Suprapubic skin (tissue), 4 donors: ENCODE data around the gene MALT1. TPM values are rescaled to one million over a fixed set of nuclear protein-coding genes. Genes with fewer than 3 reads are reported as not detected.

ENCODE experiments used
- DNase-seq, 2 donors: peaks; one replicate each; pipeline ENCODE4 v3.0.0-alpha.2; 2019; ENCODE audit warnings: low spot score in 2 of 2
- H3K27ac ChIP-seq: fragments of 200-600 bp; sonication (generic); one replicate; pipeline ENCODE4 v1.5.1; 2019
- H3K27me3 ChIP-seq: fragments of 200-600 bp; sonication (generic); one replicate; pipeline ENCODE4 v1.5.1; 2019
- H3K36me3 ChIP-seq: fragments of 200-600 bp; sonication (generic); one replicate; pipeline ENCODE4 v1.5.1; 2019
- H3K4me1 ChIP-seq: fragments of 200-600 bp; sonication (generic); one replicate; pipeline ENCODE4 v1.5.1; 2019
- H3K4me3 ChIP-seq: fragments of 200-600 bp; sonication (generic); one replicate; pipeline ENCODE4 v1.5.1; 2019; ENCODE audit warnings: mild to moderate bottlenecking
- H3K9me3 ChIP-seq: fragments of 200-600 bp; sonication (generic); one replicate; pipeline ENCODE4 v1.5.1; 2019
- EP300 ChIP-seq: sonication (generic); formaldehyde crosslinking; IDR thresholded peaks from one replicate; pipeline ENCODE4 v1.6.1; 2017; ENCODE audit warnings: antibody characterized with exemption
- POLR2A ChIP-seq, 2 donors: fragments of 450-650 bp; IDR thresholded peaks; one replicate each; pipeline ENCODE4 v1.6.1; 2017; ENCODE audit warnings: antibody characterized with exemption in 2 of 2, mild to moderate bottlenecking in 2 of 2, moderate library complexity in 2 of 2
- POLR2AphosphoS5 ChIP-seq, 3 donors: sonication (generic); formaldehyde crosslinking; IDR thresholded peaks; one replicate each; pipeline ENCODE4 v1.6.1; 2017; ENCODE audit warnings: antibody characterized with exemption in 3 of 3
- WGBS: methylation state at CpG from one replicate; pipeline ENCODE4 v1.1.5; 2018; 5-methylcytosine and 5-hydroxymethylcytosine counted together
- total RNA-seq, 4 donors: library from RNA; depleted of rRNA; stranded (reverse); fragments of >200 nt; gene quantifications; one replicate each; pipeline ENCODE4 v1.1.0, GENCODE V29; 2016
- TF ChIP-seq, protein P1 (sequence below), 2 donors: fragments of 200-600 bp in 1 of 2; fragments of 450-650 bp in 1 of 2; sonication (generic) in 1 of 2; IDR thresholded peaks; one replicate each; pipeline ENCODE4 v1.5.1; 2016 to 2019; ENCODE audit warnings: antibody characterized with exemption in 2 of 2, mild to moderate bottlenecking in 1 of 2, moderate library complexity in 1 of 2

MALT1 gene
- total RNA-seq, 4 donors from 2014 or later, result 33.9 to 49.5 (median 37.1) TPM

DNA sequence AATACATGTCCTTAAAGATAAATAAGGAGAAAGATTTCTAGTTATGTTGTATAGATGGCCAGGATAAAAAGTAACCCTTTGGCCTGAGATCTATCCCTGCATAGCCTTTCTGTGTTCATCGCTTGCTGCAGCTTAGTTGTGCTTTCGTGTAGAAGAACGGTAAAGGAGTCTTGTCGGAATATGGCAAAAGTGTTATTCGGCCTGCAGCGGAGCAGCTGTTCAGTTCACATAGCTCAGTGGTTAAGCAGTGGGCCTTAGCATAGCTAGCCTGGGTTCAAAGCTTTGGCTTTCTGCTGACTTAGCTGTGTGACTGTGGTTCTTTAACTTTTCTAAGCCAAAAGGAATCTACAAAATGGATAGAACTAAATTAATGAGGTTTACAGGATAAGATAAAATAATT lies 55.4 kb downstream of the MALT1 start:
- TF ChIP-seq POLR2A (IDR thresholded peaks at IDR 0.05), result no peak
- TF ChIP-seq, protein P1, sequence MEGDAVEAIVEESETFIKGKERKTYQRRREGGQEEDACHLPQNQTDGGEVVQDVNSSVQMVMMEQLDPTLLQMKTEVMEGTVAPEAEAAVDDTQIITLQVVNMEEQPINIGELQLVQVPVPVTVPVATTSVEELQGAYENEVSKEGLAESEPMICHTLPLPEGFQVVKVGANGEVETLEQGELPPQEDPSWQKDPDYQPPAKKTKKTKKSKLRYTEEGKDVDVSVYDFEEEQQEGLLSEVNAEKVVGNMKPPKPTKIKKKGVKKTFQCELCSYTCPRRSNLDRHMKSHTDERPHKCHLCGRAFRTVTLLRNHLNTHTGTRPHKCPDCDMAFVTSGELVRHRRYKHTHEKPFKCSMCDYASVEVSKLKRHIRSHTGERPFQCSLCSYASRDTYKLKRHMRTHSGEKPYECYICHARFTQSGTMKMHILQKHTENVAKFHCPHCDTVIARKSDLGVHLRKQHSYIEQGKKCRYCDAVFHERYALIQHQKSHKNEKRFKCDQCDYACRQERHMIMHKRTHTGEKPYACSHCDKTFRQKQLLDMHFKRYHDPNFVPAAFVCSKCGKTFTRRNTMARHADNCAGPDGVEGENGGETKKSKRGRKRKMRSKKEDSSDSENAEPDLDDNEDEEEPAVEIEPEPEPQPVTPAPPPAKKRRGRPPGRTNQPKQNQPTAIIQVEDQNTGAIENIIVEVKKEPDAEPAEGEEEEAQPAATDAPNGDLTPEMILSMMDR (IDR thresholded peaks at IDR 0.05), result no peak
- no peak for TF ChIP-seq POLR2AphosphoS5 (IDR thresholded peaks at IDR 0.05)
- TF ChIP-seq EP300, result no peak
- peaks cover 9% of the 10 kb centered on the region for H3K36me3 ChIP-seq
- no peak overlapping the region for H3K27ac ChIP-seq
- H3K4me3 ChIP-seq, result no peak overlapping the region
- H3K9me3 ChIP-seq, result no peaks in the 10 kb centered on the region
- H3K27me3 ChIP-seq, result no peaks in the 10 kb centered on the region
- DNase-seq, result no peak
- no peaks in the 10 kb centered on the region for H3K4me1 ChIP-seq
- 96% methylated on average over 6 of the region's 6 CpGs for WGBS

DNA sequence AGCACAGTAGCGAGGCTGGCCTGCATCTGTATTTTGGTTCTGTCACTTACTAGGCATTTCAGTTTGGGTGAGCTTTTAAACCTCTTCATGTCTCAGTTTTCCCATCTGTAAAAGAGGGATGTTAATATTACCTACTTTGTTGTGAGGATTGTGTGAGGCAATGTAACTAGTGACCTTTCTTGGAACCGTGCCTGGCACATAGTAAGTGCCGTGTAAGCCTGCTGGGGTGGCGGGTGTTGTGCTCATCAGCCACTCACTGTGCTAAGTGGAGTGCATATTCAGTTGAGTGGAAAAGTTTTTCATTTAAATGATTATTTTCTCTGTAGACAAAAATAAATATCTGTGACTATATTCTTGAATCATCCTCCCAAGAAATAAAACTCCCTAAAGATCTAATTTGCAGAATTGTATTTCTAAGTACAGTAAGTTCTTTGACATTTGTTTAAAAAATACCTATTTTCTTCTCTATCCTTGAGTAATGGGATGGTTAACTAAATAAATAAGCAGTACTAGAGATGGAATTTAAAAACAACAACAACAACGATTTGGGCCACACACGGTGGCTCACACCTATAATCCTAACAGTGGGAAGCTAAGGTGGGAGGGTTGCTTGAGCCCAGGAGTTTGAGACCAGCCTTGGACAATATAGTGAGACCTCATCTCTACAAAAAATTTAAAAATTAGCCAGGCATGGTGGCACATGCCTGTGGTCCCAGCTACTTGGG lies 56.7 kb downstream of the MALT1 start:
- WGBS, result 79% methylated on average over 6 of the region's 6 CpGs
- Histone ChIP-seq H3K27ac (no peak overlapping the region), H3K27me3 (no peaks in the 10 kb centered on the region), H3K4me1 (no peaks in the 10 kb centered on the region), H3K9me3 (no peaks in the 10 kb centered on the region), H3K4me3 (no peak overlapping the region), H3K36me3 (peaks cover 9% of the 10 kb centered on the region)
- TF ChIP-seq, protein P1 (IDR thresholded peaks at IDR 0.05), result no peak
- TF ChIP-seq EP300, result no peak
- no peak for DNase-seq

DNA sequence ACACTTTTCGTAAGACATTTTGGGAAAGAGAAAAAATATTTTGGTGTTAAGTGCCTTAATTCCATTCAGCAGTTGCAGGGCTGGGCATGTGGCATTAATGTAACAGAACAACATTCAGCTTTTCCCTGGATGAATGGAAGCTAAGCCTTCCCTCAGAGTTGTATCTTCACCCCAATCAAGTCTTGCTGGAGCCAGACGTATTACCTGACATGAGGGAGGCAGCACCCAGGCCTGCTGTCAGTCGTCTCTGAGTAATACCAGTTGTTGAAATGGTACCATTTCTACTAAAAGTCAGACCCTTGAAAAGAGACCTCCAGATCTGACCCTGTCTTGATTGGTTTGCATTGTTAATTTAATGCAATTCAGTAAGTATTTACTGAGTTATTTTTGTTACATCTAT lies 57.5 kb downstream of the MALT1 start:
- 95% methylated on average over 3 of the region's 3 CpGs for WGBS
- TF ChIP-seq POLR2AphosphoS5 (IDR thresholded peaks at IDR 0.05) (no peak), POLR2A (IDR thresholded peaks at IDR 0.05) (no peak), EP300 (no peak)
- TF ChIP-seq, protein P1 (IDR thresholded peaks at IDR 0.05), result no peak
- peaks cover 17% of the 10 kb centered on the region for H3K36me3 ChIP-seq
- H3K27me3 ChIP-seq, result no peaks in the 10 kb centered on the region
- DNase-seq, result no peak
- no peaks in the 10 kb centered on the region for H3K9me3 ChIP-seq
- H3K4me1 ChIP-seq, result no peaks in the 10 kb centered on the region
- H3K27ac ChIP-seq, result no peak overlapping the region
- H3K4me3 ChIP-seq, result no peak overlapping the region

DNA sequence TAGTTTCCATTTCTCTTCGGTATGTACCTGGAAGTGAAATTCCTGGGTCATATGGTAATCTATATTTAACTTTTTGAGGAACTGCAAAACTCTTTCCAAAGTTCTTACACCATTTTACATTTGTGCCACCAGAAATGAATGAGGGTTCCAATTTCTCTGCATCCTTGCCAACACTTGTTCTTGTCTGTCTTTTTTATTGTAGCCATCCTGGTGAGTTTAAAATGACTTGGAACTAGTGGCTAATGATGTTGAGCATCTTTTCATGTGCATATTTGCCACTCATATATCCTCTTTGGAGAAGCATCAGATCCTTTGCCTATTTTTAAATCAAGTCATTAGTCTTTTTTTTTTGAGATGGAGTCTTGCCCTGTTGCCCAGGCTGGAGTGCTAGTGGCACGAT lies 59.4 kb downstream of the MALT1 start:
- Histone ChIP-seq H3K9me3 (no peaks in the 10 kb centered on the region), H3K36me3 (peaks cover 33% of the 10 kb centered on the region), H3K4me1 (no peaks in the 10 kb centered on the region), H3K27ac (no peak overlapping the region), H3K4me3 (no peak overlapping the region), H3K27me3 (no peaks in the 10 kb centered on the region)
- 97% methylated on average over 2 of the region's 2 CpGs for WGBS
- no peak for DNase-seq
- no peak for TF ChIP-seq POLR2A (IDR thresholded peaks at IDR 0.05)
- TF ChIP-seq EP300, result no peak
- TF ChIP-seq, protein P1 (IDR thresholded peaks at IDR 0.05), result no peak
- TF ChIP-seq POLR2AphosphoS5 (IDR thresholded peaks at IDR 0.05), result no peak

DNA sequence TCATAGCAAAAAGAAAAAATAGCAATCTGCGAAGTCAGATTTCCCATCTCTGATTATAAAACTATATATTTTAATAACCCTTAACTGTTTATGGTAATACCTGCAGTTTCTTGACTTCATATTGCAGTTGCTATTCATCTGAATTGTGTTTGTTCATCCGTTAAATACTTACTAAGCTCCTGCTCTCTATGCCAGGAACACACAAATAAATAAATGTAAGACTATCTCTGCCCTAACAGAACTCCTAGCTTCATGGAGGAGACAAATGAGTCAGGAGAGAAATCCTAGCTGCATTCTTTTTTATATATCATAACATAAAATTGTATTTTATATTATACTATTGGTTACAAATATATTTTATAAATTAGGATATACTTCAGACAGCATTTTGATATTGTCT lies 61.2 kb downstream of the MALT1 start:
- WGBS, result 91% methylated on average over 2 of the region's 2 CpGs

More for the DNA sequence above, 61.2 kb downstream of the MALT1 start:
- TF ChIP-seq POLR2AphosphoS5 (IDR thresholded peaks at IDR 0.05) (no peak), EP300 (no peak), POLR2A (IDR thresholded peaks at IDR 0.05) (no peak)
- TF ChIP-seq, protein P1 (IDR thresholded peaks at IDR 0.05), result no peak
- no peak overlapping the region for H3K4me3 ChIP-seq
- DNase-seq, result no peak
- H3K4me1 ChIP-seq, result no peaks in the 10 kb centered on the region
- H3K36me3 ChIP-seq, result peaks cover 52% of the 10 kb centered on the region
- no peak overlapping the region for H3K27ac ChIP-seq
- no peaks in the 10 kb centered on the region for H3K27me3 ChIP-seq
- H3K9me3 ChIP-seq, result no peaks in the 10 kb centered on the region
